HG03108 (cell line): ENCODE results near the gene RBM12.
A peak's percentile ranks its signal among the peaks of the same experiment; 100 is the strongest.

Source experiments
- ATAC-seq: cut with Tn5 transposase; IDR thresholded peaks from one replicate; pipeline ENCODE4 v1.9.1; 2021; ENCODE audit warnings: moderate library complexity; ENCODE audit not compliant: unreplicated experiment

The RBM12 gene

GRCh38 chr20:35600993-35601973 lies 63.4 kb downstream of the RBM12 start:
- ATAC-seq = peak; percentile 52

GRCh38 chr20:35600176-35600992 lies 64.3 kb downstream of the RBM12 start:
- ATAC-seq = no peak

- no peak for ATAC-seq
Observed at GRCh38 chr20:35599776-35600120, 65.0 kb downstream of the RBM12 start.
